HFFc6 (cell line): ENCODE results near the gene CNIH3. TPM values are rescaled to one million over a fixed set of nuclear protein-coding genes. Genes with fewer than 3 reads are reported as not detected.

Experiments
- DNase-seq: peaks from one replicate; pipeline ENCODE4 v3.0.0-alpha.2; 2018
- H3K27ac Mint-ChIP-seq: 2 replicates; pipeline ENCODE4 v1.8.0; 2020; ENCODE audit warnings: mild to moderate bottlenecking, mixed read lengths
- H3K27me3 Mint-ChIP-seq: 2 replicates; pipeline ENCODE4 v1.8.0; 2021; ENCODE audit warnings: mild to moderate bottlenecking, moderate library complexity, mixed read lengths; ENCODE audit not compliant: insufficient read depth
- H3K36me3 Mint-ChIP-seq: 2 replicates; pipeline ENCODE4 v1.8.0; 2021; ENCODE audit warnings: low read depth, mixed read lengths
- H3K4me1 Mint-ChIP-seq: 2 replicates; pipeline ENCODE4 v1.8.0; 2020; ENCODE audit warnings: low read depth, mixed read lengths
- H3K4me3 Mint-ChIP-seq: 2 replicates; pipeline ENCODE4 v1.8.0; 2020; ENCODE audit warnings: mild to moderate bottlenecking, moderate library complexity, mixed read lengths
- H3K9me3 Mint-ChIP-seq: 2 replicates; pipeline ENCODE4 v1.8.0; 2020; ENCODE audit warnings: mild to moderate bottlenecking, mixed read lengths
- total RNA-seq, 6 experiments: library from RNA; stranded (reverse); fragmentation: NEBNext Ultra II Directional; extraction: Animal tissue kit (Norgen Biotek cat#: 25700); gene quantifications; 2 replicates in 1 of 6; 3 replicates in 5 of 6; pipeline ENCODE4 v1.2.3, GENCODE V29; 2021
- TF ChIP-seq, protein P1 (sequence below): fragments of 200-600 bp; sonication (generic); IDR thresholded peaks from 2 replicates; pipeline ENCODE4 v1.5.0; 2021; ENCODE audit warnings: antibody characterized with exemption, mild to moderate bottlenecking

CNIH3 gene
- total RNA-seq, 6 experiments from 2014 or later: 18.6 to 32.3 (median 30.5) TPM

DNA sequence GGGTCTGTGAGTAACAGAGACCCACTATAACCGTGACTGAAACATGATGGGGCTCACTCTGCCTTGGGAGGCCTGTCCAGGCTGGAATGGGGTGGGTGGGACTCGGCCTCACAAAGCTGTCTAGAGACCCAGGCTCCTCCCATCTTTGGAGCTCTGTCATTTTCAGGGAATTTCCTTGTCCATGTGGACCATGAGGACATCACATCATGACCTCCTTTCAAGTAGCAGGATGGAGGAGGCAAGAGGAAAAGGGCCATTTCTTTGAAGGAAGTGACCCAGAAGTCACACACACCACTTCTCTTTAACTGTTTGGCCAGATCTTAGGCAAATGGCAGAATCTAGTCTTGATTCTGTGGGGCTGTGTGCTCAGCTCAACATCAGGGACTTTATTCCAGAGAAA, 79.9 kb downstream of the CNIH3 start:
- peaks cover 28% of the 10 kb centered on the region for H3K4me1 Mint-ChIP-seq
- H3K27me3 Mint-ChIP-seq: peaks cover 1% of the 10 kb centered on the region; the same call in 1 of the 2 replicates
- H3K27ac Mint-ChIP-seq: peak overlapping the region; percentile 42; the same call in 1 of the 2 replicates
- H3K4me3 Mint-ChIP-seq: no peak overlapping the region
- no peak for DNase-seq
- TF ChIP-seq, protein P1, sequence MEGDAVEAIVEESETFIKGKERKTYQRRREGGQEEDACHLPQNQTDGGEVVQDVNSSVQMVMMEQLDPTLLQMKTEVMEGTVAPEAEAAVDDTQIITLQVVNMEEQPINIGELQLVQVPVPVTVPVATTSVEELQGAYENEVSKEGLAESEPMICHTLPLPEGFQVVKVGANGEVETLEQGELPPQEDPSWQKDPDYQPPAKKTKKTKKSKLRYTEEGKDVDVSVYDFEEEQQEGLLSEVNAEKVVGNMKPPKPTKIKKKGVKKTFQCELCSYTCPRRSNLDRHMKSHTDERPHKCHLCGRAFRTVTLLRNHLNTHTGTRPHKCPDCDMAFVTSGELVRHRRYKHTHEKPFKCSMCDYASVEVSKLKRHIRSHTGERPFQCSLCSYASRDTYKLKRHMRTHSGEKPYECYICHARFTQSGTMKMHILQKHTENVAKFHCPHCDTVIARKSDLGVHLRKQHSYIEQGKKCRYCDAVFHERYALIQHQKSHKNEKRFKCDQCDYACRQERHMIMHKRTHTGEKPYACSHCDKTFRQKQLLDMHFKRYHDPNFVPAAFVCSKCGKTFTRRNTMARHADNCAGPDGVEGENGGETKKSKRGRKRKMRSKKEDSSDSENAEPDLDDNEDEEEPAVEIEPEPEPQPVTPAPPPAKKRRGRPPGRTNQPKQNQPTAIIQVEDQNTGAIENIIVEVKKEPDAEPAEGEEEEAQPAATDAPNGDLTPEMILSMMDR: no peak
- H3K9me3 Mint-ChIP-seq: no peaks in the 10 kb centered on the region
- H3K36me3 Mint-ChIP-seq: peaks cover 44% of the 10 kb centered on the region

DNA sequence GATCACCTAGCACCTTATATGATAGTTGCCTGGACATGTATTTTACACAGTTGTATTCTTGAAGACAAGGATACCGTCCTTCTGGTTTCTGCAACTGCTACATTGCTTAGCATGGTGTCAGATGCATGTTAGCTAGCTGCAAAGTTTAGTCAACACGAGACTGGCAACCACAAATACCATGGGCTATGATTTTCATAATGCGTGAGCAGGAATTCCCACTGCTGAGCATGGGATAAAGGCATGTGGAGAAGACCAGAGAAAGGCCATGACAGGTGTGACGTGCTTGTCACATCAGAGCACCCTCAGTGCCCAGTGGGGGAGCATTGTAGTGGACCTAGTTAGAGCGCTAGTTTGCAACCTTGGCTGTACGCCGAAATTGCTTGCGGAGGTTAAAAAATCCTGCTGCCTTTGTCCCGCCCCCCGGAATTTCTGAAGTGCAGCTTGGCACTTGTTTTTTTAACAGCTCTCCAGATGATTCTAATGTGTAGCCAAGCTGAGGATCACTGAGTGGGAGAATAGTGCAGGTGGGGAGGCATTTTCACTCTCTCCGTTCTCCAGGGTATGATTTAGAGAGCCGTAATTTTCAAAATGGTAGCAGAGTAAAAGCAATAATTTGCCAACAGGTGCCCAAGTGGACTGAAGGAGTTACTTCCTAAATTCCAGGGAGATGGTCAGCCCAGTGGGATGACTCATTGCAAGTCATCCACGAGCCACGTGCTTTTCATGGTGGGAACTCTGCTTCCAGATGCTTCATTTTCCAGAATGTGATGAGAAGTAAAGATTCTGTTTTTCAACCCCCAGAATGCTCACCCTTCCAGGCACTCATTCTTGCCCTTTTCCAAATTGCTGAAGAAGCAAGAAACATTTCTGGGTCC, 81.0 kb downstream of the CNIH3 start:
- TF ChIP-seq, protein P1: peak; percentile 31; the same call in 1 of the 2 replicates
- H3K9me3 Mint-ChIP-seq: no peaks in the 10 kb centered on the region
- peaks cover 28% of the 10 kb centered on the region for H3K4me1 Mint-ChIP-seq
- peaks cover 37% of the 10 kb centered on the region for H3K36me3 Mint-ChIP-seq
- H3K27ac Mint-ChIP-seq: peak overlapping the region; percentile 39
- H3K27me3 Mint-ChIP-seq: peaks cover 1% of the 10 kb centered on the region; the same call in 1 of the 2 replicates
- peak; percentile 67 for DNase-seq
- H3K4me3 Mint-ChIP-seq: no peak overlapping the region

DNA sequence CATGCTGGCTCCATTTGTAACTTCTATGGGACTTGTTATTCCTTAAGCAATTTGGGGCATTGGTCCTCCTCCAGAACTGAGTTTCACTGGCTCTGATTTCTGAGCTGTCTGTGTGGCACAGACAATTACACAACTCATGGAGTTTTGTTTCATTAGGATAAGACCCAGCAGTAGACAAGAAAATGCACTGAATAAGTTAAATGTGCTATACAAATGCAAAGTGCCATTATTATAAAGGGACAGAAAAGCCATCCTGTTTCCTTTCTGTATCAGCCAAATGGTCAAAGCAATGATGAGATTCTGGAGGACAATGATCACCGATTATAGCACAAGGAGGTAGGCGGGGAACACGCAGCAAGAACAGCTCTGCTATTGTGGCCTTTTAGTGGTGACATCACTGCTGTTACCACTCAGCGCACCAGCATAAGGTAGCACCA, 81.9 kb downstream of the CNIH3 start:
- Mint-ChIP-seq H3K36me3 (peaks cover 34% of the 10 kb centered on the region), H3K27ac (peak overlapping the region; percentile 39), H3K9me3 (no peaks in the 10 kb centered on the region), H3K4me1 (peaks cover 28% of the 10 kb centered on the region), H3K4me3 (no peak overlapping the region), H3K27me3 (peaks cover 1% of the 10 kb centered on the region; the same call in 1 of the 2 replicates)
- DNase-seq: no peak
- TF ChIP-seq, protein P1: no peak

DNA sequence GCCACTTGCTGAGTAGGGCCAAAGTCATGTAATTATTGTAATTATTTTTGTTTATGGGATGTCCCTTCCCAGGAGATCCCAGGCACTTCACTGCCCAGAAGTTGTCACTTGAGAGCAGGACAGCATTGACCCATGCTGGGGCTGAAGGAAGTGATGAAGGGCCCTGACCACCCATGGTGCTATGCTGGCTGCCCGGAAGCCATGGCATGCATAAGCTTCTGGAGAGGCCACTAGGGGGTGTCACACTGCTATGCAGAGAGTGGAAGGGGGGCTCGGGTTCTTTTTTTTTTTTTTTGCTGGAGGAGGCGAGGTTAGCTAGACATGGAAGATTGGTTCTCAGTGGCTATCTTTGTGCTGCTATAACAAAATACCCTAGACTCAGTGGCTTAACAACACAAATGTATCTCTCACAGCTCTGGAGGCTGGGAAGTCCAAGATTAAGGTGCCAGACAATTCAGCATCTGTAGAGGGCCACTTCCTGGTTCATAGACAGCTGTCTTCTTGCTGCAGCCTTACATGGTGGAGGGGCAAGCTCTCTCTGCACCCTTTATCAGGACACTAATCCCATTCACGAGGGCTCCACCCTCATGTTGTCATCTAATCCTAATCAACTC, 84.9 kb downstream of the CNIH3 start:
- Mint-ChIP-seq H3K27ac (0 out of 2 replicates have a peak overlapping the region, but pooled peaks have one; percentile 8), H3K27me3 (peaks cover 1% of the 10 kb centered on the region; the same call in 1 of the 2 replicates), H3K4me3 (no peak overlapping the region)

DNA sequence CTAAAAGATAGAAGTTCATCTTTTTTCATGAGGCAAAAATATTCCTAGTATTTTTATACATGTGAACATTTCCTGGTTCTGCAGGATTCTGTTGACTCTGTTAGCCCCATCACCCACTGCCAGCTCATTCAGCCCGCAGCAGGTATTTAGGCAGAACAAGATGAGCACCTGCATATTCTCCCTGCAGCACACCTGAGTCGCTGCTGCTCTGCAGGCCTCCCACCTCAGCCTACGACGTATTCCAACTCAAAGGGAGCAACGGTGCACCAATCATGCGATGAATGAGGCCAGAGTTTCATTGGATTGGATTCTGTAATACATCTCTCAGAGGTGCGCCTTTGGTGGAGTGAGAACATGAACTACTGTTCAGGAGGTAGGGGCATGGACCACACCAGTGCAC, 87.6 kb downstream of the CNIH3 start:
- H3K9me3 Mint-ChIP-seq: no peaks in the 10 kb centered on the region
- peaks cover 19% of the 10 kb centered on the region for H3K4me1 Mint-ChIP-seq
- H3K36me3 Mint-ChIP-seq: peaks cover 14% of the 10 kb centered on the region
- peaks cover 2% of the 10 kb centered on the region for H3K27me3 Mint-ChIP-seq
- no peak overlapping the region for H3K27ac Mint-ChIP-seq
- H3K4me3 Mint-ChIP-seq: no peak overlapping the region
- DNase-seq: no peak
- TF ChIP-seq, protein P1: no peak

More for the DNA sequence above, 84.9 kb downstream of the CNIH3 start:
- no peak for DNase-seq
- Mint-ChIP-seq H3K36me3 (peaks cover 28% of the 10 kb centered on the region), H3K9me3 (no peaks in the 10 kb centered on the region), H3K4me1 (peaks cover 22% of the 10 kb centered on the region)
- TF ChIP-seq, protein P1: peak; percentile 79
